ENCODE measurements around the gene SERINC5.

DNA sequence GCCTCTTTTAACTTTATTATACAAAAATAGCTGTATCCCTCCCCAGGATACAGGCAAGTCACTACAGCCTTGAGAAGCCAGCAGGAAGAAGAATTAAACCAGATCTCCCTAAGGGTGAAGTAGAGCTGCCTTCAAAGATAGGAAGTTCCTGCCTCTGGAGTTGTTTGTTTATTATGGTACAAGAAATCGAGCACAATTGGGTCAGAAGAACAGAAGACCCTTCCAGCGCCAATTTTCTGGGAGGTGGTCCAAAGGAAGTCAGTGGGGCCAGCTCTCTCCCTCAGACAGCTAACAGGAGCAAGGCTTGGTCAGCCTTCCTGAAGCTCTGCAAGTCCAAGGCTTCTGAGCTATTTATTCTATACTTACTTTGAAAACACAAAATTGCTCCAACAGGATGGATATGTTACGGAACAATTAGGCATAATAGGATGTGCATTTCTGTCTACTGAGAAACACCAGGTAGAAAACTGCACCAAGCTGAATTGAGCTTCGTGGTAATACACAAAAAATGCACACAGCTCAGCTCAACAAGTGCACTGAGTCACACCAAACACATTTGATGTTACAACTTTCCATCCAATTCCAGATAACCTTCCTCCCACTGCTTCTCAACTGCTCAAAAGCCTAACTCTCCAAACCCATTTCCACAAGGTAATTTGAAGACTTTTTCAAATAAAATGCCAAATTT is 16.0 kb downstream of the SERINC5 start:
- TF ChIP-seq, protein P1, sequence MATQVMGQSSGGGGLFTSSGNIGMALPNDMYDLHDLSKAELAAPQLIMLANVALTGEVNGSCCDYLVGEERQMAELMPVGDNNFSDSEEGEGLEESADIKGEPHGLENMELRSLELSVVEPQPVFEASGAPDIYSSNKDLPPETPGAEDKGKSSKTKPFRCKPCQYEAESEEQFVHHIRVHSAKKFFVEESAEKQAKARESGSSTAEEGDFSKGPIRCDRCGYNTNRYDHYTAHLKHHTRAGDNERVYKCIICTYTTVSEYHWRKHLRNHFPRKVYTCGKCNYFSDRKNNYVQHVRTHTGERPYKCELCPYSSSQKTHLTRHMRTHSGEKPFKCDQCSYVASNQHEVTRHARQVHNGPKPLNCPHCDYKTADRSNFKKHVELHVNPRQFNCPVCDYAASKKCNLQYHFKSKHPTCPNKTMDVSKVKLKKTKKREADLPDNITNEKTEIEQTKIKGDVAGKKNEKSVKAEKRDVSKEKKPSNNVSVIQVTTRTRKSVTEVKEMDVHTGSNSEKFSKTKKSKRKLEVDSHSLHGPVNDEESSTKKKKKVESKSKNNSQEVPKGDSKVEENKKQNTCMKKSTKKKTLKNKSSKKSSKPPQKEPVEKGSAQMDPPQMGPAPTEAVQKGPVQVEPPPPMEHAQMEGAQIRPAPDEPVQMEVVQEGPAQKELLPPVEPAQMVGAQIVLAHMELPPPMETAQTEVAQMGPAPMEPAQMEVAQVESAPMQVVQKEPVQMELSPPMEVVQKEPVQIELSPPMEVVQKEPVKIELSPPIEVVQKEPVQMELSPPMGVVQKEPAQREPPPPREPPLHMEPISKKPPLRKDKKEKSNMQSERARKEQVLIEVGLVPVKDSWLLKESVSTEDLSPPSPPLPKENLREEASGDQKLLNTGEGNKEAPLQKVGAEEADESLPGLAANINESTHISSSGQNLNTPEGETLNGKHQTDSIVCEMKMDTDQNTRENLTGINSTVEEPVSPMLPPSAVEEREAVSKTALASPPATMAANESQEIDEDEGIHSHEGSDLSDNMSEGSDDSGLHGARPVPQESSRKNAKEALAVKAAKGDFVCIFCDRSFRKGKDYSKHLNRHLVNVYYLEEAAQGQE (IDR thresholded peaks at IDR 0.05; ENCODE audit: insufficient replicate concordance, low read depth) = no peak
- TF ChIP-seq, protein P2, sequence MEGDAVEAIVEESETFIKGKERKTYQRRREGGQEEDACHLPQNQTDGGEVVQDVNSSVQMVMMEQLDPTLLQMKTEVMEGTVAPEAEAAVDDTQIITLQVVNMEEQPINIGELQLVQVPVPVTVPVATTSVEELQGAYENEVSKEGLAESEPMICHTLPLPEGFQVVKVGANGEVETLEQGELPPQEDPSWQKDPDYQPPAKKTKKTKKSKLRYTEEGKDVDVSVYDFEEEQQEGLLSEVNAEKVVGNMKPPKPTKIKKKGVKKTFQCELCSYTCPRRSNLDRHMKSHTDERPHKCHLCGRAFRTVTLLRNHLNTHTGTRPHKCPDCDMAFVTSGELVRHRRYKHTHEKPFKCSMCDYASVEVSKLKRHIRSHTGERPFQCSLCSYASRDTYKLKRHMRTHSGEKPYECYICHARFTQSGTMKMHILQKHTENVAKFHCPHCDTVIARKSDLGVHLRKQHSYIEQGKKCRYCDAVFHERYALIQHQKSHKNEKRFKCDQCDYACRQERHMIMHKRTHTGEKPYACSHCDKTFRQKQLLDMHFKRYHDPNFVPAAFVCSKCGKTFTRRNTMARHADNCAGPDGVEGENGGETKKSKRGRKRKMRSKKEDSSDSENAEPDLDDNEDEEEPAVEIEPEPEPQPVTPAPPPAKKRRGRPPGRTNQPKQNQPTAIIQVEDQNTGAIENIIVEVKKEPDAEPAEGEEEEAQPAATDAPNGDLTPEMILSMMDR (IDR thresholded peaks at IDR 0.05; ENCODE audit: insufficient read depth, low read length) = no peak
- no peak for TF ChIP-seq POLR2AphosphoS5 (IDR thresholded peaks at IDR 0.05; ENCODE audit: low read depth)
